VCaP (cell line): Measurements from ENCODE around the gene EXD1.
"Not testable (repeated sequence)": the region's sequence is repeated elsewhere in the genome, so short reads cannot be mapped to it uniquely, and the experiment has no call there.

Source experiments
- H3K27ac ChIP-seq: fragments of 450-650 bp; 2 replicates; pipeline ENCODE4 v1.5.1; 2017
- CTCF ChIP-seq: fragments of 450-650 bp; conservative IDR thresholded peaks from 2 replicates; pipeline ENCODE4 v1.5.1; 2017; ENCODE audit warnings: mild to moderate bottlenecking, moderate library complexity

EXD1 gene

DNA sequence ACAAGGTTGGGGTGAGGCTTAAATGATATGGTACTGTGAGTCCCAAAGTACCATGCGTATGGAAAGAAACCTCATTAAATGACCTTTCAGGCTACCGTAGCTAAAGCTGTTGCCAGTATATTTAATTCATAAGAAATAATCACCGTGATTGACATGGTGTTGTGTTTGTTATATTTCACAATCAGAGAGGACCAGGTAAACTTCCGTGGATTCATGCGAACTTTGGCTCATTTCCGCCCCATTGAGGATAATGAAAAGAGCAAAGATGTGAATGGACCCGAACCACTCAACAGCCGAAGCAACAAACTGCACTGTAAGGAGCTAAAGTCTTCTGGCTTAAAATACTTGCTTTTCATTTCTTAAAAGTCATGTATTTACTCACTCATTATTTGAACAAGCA, 32.0 kb upstream of the EXD1 start:
- no peak for TF ChIP-seq CTCF
- no peak overlapping the region for H3K27ac ChIP-seq

DNA sequence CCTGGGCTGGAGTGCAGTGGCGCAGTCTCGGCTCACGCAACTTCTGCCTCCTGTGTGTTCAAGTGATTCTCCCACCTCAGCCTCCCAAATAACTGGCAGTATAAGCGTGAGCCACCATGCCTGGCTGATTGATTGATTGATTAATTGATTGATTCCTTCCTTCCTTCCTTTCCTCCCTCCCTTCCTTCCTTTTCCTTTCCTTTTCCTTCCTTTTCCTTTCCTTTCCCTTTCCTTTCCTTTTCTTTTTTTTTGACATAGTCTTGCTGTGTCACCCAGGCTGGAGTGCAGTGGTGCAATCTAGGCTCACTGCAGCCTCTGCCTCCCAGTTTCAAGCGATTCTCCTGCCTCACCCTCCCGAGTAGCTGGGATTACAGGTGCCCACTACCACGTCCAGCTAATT, 30.4 kb upstream of the EXD1 start:
- not testable (repeated sequence) for H3K27ac ChIP-seq

DNA sequence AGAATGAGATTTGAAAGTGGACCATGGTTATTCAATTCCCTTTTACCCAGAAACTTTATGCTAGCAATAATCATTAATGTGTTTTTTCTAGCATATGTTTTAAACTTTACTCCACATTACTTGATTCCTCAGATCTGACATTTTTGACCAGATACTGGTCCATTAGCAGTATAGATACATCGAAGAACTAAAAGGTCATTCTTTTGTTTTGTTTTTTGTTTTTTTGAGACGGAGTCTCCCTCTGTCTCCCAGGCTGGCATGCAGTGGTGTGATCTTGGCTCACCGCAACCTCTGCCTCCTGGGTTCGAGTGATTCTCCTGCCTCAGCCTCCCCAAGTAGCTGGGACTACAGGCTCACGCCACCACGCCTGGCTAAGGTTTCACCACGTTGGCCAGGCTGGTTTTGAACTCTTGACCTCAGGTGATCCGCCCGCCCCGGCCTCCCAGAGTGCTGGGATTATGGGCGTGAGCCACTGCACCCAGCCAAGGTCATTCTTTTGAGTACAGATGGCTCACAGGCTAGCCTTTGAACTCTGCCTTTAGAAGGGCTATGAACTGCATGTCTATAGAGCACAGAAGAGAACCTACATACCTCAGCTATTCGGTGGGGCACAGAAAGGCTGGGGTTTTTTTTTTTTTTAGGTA, 29.1 kb upstream of the EXD1 start:
- peak overlapping the region; percentile 42 for H3K27ac ChIP-seq

GRCh38 chr15:41258750-41259471, 28.4 kb upstream of the EXD1 start:
- H3K27ac ChIP-seq, result peak overlapping the region; percentile 42

More for the DNA sequence above, 29.1 kb upstream of the EXD1 start:
- TF ChIP-seq CTCF, result no peak

DNA sequence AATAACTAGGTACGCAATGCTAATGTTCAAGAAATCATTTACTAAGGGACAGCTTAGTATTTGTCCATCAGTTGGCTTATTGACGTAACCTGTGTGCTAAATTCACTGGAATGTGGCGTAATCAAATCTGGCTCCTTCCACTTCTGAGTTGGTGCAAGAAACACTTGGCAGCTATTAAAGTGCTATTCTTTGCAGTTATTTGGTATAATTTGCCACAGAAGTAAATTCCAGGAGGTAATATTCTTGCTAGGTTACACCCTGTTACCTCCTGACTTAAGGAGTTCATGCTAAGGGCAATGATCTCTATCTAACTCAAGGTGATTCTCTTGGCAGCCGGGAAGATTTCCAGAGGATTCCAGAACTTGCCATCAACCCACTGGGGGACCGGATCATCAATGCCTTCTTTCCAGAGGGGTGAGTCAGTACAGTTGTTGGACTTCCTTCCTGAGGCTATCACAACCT, 26.1 kb upstream of the EXD1 start:
- TF ChIP-seq CTCF, result no peak
- peak overlapping the region; percentile 18; the same call in 1 of the 2 replicates for H3K27ac ChIP-seq

More at GRCh38 chr15:41258750-41259471, 28.4 kb upstream of the EXD1 start:
- TF ChIP-seq CTCF, result no peak

DNA sequence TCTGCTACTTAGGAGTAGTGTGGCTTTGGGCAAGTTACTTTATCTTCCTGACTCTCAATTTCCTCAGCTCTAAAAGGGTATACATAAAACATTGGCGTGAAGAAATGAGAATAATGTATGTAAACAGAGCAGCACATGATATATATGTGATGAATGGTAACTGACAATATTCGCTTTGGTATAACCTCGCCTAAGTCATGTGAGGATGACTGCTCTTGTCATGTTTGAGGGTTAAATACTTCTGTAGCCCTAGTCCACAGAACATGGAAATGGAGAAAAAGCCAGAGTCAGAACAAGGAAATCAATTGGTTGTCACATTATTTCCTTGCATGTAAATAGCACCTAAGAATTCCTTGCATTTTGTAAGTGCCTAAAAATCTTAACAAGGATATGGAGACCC, 25.5 kb upstream of the EXD1 start:
- TF ChIP-seq CTCF, result no peak
- peak overlapping the region; percentile 18; the same call in 1 of the 2 replicates for H3K27ac ChIP-seq

GRCh38 chr15:41254560-41254959, 24.0 kb upstream of the EXD1 start:
- no peak overlapping the region for H3K27ac ChIP-seq
- TF ChIP-seq CTCF, result no peak

- H3K27ac ChIP-seq, result no peak overlapping the region
- TF ChIP-seq CTCF, result no peak
Observed at GRCh38 chr15:41251411-41251810, 20.9 kb upstream of the EXD1 start.

DNA sequence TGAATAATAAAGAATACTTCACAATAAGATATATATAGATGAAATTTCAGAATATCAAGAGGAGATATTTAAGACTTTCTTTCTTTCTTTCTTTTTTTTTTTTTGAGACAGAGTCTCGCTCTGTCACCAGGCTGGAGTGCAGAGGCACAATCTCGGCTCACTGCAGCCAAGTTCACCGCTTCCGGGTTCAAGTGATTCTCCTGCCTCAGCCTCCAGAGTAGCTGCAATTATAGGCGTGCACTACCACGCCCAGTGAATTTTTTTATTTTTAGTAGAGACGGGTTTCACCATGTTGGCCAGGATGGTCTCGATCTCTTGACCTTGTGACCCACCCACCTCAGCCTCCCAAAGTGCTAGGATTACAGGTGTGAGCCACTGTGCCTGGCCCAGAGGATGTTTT, 20.2 kb upstream of the EXD1 start:
- not testable (repeated sequence) for H3K27ac ChIP-seq
